K562 (cell line): ENCODE data around the gene LRRC25. TPM values are rescaled to one million over a fixed set of nuclear protein-coding genes. Genes with fewer than 3 reads are reported as not detected.

Experiments
- DNMT1 ChIP-seq: fragments of 450-650 bp; IDR thresholded peaks from 2 replicates; pipeline ENCODE4 v1.6.1; 2016; ENCODE audit warnings: antibody characterized with exemption, mild to moderate bottlenecking
- HOMEZ ChIP-seq: fragments of 250-450 bp; sonication (Bioruptor Pico); IDR thresholded peaks from 2 replicates; pipeline ENCODE4 v1.4.0; 2020; ENCODE audit warnings: mild to moderate bottlenecking, moderate library complexity
- MYC ChIP-seq, 2 experiments: fragments of 250-450 bp in 1 of 2; sonication (Bioruptor Pico) in 1 of 2; IDR thresholded peaks; 2 replicates each; pipeline versions ENCODE4 v1.5.1 to v1.6.1; 2012 to 2021; ENCODE audit warnings: low read depth in 2 of 2, borderline replicate concordance in 1 of 2, improper control_type of control experiment in 1 of 2, low read length in 1 of 2, mild to moderate bottlenecking in 1 of 2, moderate library complexity in 1 of 2
- PHF8 ChIP-seq: fragments of 200-600 bp; sonication (generic); IDR thresholded peaks from 2 replicates; pipeline ENCODE4 v1.6.1; 2012; ENCODE audit warnings: mixed run types, mild to moderate bottlenecking, inconsistent platforms, low read length, moderate library complexity, borderline replicate concordance
- POLR2AphosphoS2 ChIP-seq: IDR thresholded peaks from 2 replicates; pipeline ENCODE4 v1.6.1; 2012; ENCODE audit warnings: low read length, improper control_type of control experiment
- PRMT5 ChIP-seq: sonication (generic); formaldehyde crosslinking; IDR thresholded peaks from 2 replicates; pipeline ENCODE4 v1.5.0; 2020; ENCODE audit warnings: missing genetic modification reagents
- REST ChIP-seq, 2 experiments: fragments of 450-650 bp; formaldehyde crosslinking in 1 of 2; IDR thresholded peaks; 2 replicates each; pipeline versions ENCODE4 v1.4.0 to v1.6.1; 2014 to 2020; ENCODE audit warnings: mild to moderate bottlenecking in 2 of 2, borderline replicate concordance in 1 of 2, low read depth in 1 of 2
- SMARCB1 ChIP-seq: IDR thresholded peaks from 2 replicates; pipeline ENCODE4 v1.6.1; 2011; ENCODE audit warnings: improper control_type of control experiment, low read depth; ENCODE audit not compliant: insufficient read length
- SRSF3 ChIP-seq: fragments of 200-400 bp; formaldehyde crosslinking; IDR thresholded peaks from 2 replicates; pipeline ENCODE4 v1.6.1; 2016; ENCODE audit warnings: mild to moderate bottlenecking, low read length, moderate library complexity; ENCODE audit not compliant: insufficient read depth
- TSC22D4 ChIP-seq: fragments of 450-650 bp; IDR thresholded peaks from 2 replicates; pipeline ENCODE4 v1.6.1; 2016; ENCODE audit warnings: missing genetic modification characterization, missing biosample characterization, control low read depth
- ZBTB11 ChIP-seq, 3 experiments: fragments of 200-800 bp in 1 of 3; fragments of 250-450 bp in 1 of 3; fragments of 450-650 bp in 1 of 3; sonication (Bioruptor Pico) in 1 of 3; sonication (Bioruptor generic) in 1 of 3; formaldehyde crosslinking in 1 of 3; IDR thresholded peaks; 2 replicates each; pipeline versions ENCODE4 v1.6.1 to v1.8.0; 2016 to 2022; ENCODE audit warnings: mild to moderate bottlenecking in 2 of 3, missing genetic modification characterization in 2 of 3, missing compliant biosample characterization in 1 of 3, moderate library complexity in 1 of 3
- ZNF507 ChIP-seq: conservative IDR thresholded peaks from 2 replicates; pipeline ENCODE4 v1.6.1; 2017; ENCODE audit warnings: missing genetic modification characterization, missing compliant biosample characterization
- polyA plus RNA-seq, 8 experiments: library from polyadenylated mRNA; depleted of rRNA in 4 of 8; stranded (reverse) in 5 of 8; unstranded in 3 of 8; fragments of >200 nt; fragmentation: Nextera tagmentation in 2 of 8; fragmentation: Illumina TruSeq in 1 of 8; extraction: Ambion mirVana in 2 of 8; extraction: Trizol in 1 of 8; gene quantifications; 2 replicates each; pipeline versions ENCODE4 v1.2.1 to v1.2.3, GENCODE V29; 2011 to 2014; ENCODE audit warnings: inconsistent platforms in 1 of 8, missing spikeins in 1 of 8
- total RNA-seq, 7 experiments: library from RNA; depleted of rRNA in 6 of 7; stranded (reverse); fragments of >200 nt in 6 of 7; fragmentation: Illumina TruSeq in 2 of 7; extraction: Trizol in 2 of 7; gene quantifications; 2 replicates each; pipeline versions ENCODE4 v1.2.1 to v1.2.3, GENCODE V29; 2011 to 2021; ENCODE audit warnings: low replicate concordance in 1 of 7

The LRRC25 gene
- total and polyA plus RNA-seq, 9 of the 15 experiments (the other 6 are each of a cell fraction or from before 2014, with no cell fraction given): 0.07 to 0.36 (median 0.10) TPM; not detected in 3

- TF ChIP-seq ZBTB11 (CRISPR knock-in tag; IDR thresholded peaks at IDR 0.05) (peak in 2 of 3 experiments; percentile 83 to 97; a peak in 4 of 6 replicates), PRMT5 (CRISPR knock-in tag) (no peak), MYC (IDR thresholded peaks at IDR 0.05; ENCODE audit: low read depth, low read length) (peak; percentile 98), MYC (CRISPR knock-in tag; IDR thresholded peaks at IDR 0.05; ENCODE audit: borderline replicate concordance, low read depth) (peak; percentile 89), DNMT1 (no peak), REST (IDR thresholded peaks at IDR 0.05; ENCODE audit: borderline replicate concordance) (peak; percentile 94), REST (CRISPR knock-in tag; IDR thresholded peaks at IDR 0.05; ENCODE audit: low read depth) (peak; percentile 51; the same call in 1 of the 2 replicates), TSC22D4 (no peak), ZNF507 (tag) (no peak), POLR2AphosphoS2 (no peak), SMARCB1 (no peak), SRSF3 (no peak), HOMEZ (CRISPR knock-in tag) (no peak), PHF8 (peak; percentile 44; the same call in 1 of the 2 replicates)
Observed at GRCh38 chr19:18373892-18374629, 23.4 kb downstream of the LRRC25 start (continued).
